ENCODE measurements around the gene PEAK1. TPM values are rescaled to one million over a fixed set of nuclear protein-coding genes. Genes with fewer than 3 reads are reported as not detected.

The PEAK1 gene
- total and polyA plus RNA-seq, 2 donors (not counting 1 experiment from before 2014, with no cell fraction given): 61.0 to 91.8 TPM

DNA sequence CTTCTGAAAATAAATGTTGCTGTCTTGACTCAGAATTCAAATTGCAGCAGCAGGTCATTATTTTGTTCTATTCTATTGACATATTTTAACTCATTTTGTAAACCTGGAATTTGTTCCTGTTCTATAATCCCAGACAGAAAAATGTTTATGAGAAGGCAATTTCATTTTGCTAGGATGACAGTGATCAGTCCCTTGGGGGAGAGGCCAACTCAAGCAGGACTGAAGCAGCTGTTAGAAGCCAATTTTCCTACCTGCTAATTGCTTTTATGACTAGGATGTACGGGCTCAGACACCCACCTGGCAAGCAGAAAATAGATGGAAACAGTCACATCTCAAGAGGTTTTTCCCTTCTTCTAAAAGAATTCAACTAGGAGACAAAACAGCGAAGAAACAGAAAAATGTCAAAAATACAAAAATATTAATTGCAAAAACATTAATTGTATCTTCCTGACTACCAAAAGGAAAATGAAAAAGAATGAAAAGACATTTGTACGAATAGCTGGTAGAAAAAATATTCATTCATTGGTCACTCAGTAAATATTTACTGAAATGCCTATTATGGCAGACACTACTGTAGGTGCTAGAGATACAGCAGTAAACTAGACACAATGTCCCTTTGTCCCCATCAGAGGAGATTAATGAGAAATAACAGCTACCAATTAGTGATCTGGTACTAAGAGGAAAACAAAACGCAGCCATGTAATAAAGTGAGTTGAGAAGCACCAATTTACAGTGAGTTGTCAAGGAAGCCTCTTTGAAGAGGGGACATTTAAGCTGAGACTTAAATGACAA, 73.5 kb downstream of the PEAK1 start:
- Histone ChIP-seq H3K4me1 (ENCODE audit: control insufficient read depth, extremely low read depth, insufficient read depth, low read length) (no peaks in the 10 kb centered on the region), H3K27me3 (ENCODE audit: control insufficient read depth, insufficient read depth, low read length) (no peaks in the 10 kb centered on the region), H3K79me2 (ENCODE audit: control insufficient read depth, insufficient read depth, low read length) (peaks cover 16% of the 10 kb centered on the region), H3K4me3 (replicated peaks in 1 of 4; ENCODE audit: control extremely low read depth in 1 of 4, insufficient read depth in 1 of 4, low read depth in 3 of 4, low read length in 4 of 4) (no peak overlapping the region), H3K4me2 (ENCODE audit: extremely low read depth, insufficient read depth, low read length) (no peak overlapping the region), H3K9me3 (ENCODE audit: control insufficient read depth, insufficient read depth, low read depth, low read length) (no peaks in the 10 kb centered on the region), H3K27ac (ENCODE audit: insufficient read depth, low read length) (no peak overlapping the region), H2AFZ (ENCODE audit: low read length) (no peak overlapping the region), H4K20me1 (ENCODE audit: control insufficient read depth, extremely low read depth, insufficient read depth, low read length) (no peaks in the 10 kb centered on the region), H3K36me3 (ENCODE audit: control insufficient read depth, insufficient read depth, low read length) (no peaks in the 10 kb centered on the region), H3K9ac (ENCODE audit: insufficient read depth, low read length) (no peak overlapping the region)
- no peak for TF ChIP-seq EZH2 (IDR thresholded peaks at IDR 0.05; ENCODE audit: low read length, missing control alignments)
- TF ChIP-seq, protein P1, sequence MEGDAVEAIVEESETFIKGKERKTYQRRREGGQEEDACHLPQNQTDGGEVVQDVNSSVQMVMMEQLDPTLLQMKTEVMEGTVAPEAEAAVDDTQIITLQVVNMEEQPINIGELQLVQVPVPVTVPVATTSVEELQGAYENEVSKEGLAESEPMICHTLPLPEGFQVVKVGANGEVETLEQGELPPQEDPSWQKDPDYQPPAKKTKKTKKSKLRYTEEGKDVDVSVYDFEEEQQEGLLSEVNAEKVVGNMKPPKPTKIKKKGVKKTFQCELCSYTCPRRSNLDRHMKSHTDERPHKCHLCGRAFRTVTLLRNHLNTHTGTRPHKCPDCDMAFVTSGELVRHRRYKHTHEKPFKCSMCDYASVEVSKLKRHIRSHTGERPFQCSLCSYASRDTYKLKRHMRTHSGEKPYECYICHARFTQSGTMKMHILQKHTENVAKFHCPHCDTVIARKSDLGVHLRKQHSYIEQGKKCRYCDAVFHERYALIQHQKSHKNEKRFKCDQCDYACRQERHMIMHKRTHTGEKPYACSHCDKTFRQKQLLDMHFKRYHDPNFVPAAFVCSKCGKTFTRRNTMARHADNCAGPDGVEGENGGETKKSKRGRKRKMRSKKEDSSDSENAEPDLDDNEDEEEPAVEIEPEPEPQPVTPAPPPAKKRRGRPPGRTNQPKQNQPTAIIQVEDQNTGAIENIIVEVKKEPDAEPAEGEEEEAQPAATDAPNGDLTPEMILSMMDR (conservative IDR thresholded peaks at IDR 0.05 in 1 of 2, IDR thresholded peaks at IDR 0.05 in 1 of 2; ENCODE audit: low read depth in 1 of 2, low read length in 2 of 2): no peak
- no peak for DNase-seq (ENCODE audit: low read depth in 2 of 2)

DNA sequence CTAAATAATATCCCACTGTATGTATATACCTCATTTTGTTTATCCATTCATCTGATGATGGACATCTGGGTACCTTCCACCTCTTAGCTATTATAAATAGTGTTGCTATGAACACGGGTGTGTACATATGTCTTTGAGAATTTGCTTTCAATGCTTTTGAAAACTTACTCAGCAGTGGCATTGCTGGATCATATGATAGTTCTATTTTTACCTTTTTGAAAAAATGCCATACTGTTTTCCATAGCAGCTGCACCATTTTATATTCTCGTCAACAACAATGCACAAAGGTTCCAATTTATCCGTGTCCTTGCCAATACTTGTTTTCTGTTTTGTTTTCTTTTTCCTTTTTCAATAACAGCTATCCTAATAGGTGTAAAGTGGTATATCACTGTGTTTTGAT, 77.1 kb downstream of the PEAK1 start:
- Histone ChIP-seq H3K27me3 (ENCODE audit: control insufficient read depth, insufficient read depth, low read length) (no peaks in the 10 kb centered on the region), H3K79me2 (ENCODE audit: control insufficient read depth, insufficient read depth, low read length) (peaks cover 14% of the 10 kb centered on the region), H3K9me3 (ENCODE audit: control insufficient read depth, insufficient read depth, low read depth, low read length) (no peaks in the 10 kb centered on the region), H3K4me3 (replicated peaks in 1 of 4; ENCODE audit: control extremely low read depth in 1 of 4, insufficient read depth in 1 of 4, low read depth in 3 of 4, low read length in 4 of 4) (no peak overlapping the region), H4K20me1 (ENCODE audit: control insufficient read depth, extremely low read depth, insufficient read depth, low read length) (peaks cover 2% of the 10 kb centered on the region), H2AFZ (ENCODE audit: low read length) (no peak overlapping the region), H3K36me3 (ENCODE audit: control insufficient read depth, insufficient read depth, low read length) (no peaks in the 10 kb centered on the region), H3K27ac (ENCODE audit: insufficient read depth, low read length) (no peak overlapping the region), H3K9ac (ENCODE audit: insufficient read depth, low read length) (no peak overlapping the region), H3K4me1 (ENCODE audit: control insufficient read depth, extremely low read depth, insufficient read depth, low read length) (no peaks in the 10 kb centered on the region), H3K4me2 (ENCODE audit: extremely low read depth, insufficient read depth, low read length) (no peak overlapping the region)
- DNase-seq (ENCODE audit: low read depth in 2 of 2): no peak
- TF ChIP-seq EZH2 (IDR thresholded peaks at IDR 0.05; ENCODE audit: low read length, missing control alignments): no peak
- TF ChIP-seq, protein P1 (conservative IDR thresholded peaks at IDR 0.05 in 1 of 2, IDR thresholded peaks at IDR 0.05 in 1 of 2; ENCODE audit: low read depth in 1 of 2, low read length in 2 of 2): no peak

DNA sequence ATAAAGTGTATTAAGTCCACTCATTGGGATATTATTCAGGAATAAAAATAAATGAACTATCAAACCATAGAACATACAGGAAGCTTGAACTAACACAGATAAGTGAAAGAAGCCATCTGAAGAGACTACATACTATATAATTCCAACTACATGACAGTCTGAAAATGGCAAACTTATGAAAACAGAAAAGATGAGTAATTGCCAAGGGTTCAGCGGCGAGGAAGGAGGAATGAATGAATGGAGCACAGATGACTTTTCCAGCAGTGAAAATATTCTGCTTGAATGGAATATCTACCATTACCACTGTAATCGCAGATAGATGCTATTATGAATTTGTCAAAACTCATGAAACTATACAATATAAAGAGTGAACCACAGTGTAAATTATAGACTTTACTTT, 79.7 kb downstream of the PEAK1 start:
- peaks cover 2% of the 10 kb centered on the region for H4K20me1 ChIP-seq (ENCODE audit: control insufficient read depth, extremely low read depth, insufficient read depth, low read length)
- H2AFZ ChIP-seq (ENCODE audit: low read length): no peak overlapping the region
- H3K4me3 ChIP-seq (replicated peaks in 1 of 4; ENCODE audit: control extremely low read depth in 1 of 4, insufficient read depth in 1 of 4, low read depth in 3 of 4, low read length in 4 of 4): no peak overlapping the region
- no peak overlapping the region for H3K9ac ChIP-seq (ENCODE audit: insufficient read depth, low read length)
- no peak for DNase-seq (ENCODE audit: low read depth in 2 of 2)
- H3K4me2 ChIP-seq (ENCODE audit: extremely low read depth, insufficient read depth, low read length): no peak overlapping the region
- no peaks in the 10 kb centered on the region for H3K36me3 ChIP-seq (ENCODE audit: control insufficient read depth, insufficient read depth, low read length)
- H3K27ac ChIP-seq (ENCODE audit: insufficient read depth, low read length): no peak overlapping the region
- peaks cover 14% of the 10 kb centered on the region for H3K79me2 ChIP-seq (ENCODE audit: control insufficient read depth, insufficient read depth, low read length)
- no peak for TF ChIP-seq EZH2 (IDR thresholded peaks at IDR 0.05; ENCODE audit: low read length, missing control alignments)
- TF ChIP-seq, protein P1 (conservative IDR thresholded peaks at IDR 0.05 in 1 of 2, IDR thresholded peaks at IDR 0.05 in 1 of 2; ENCODE audit: low read depth in 1 of 2, low read length in 2 of 2): no peak
- H3K9me3 ChIP-seq (ENCODE audit: control insufficient read depth, insufficient read depth, low read depth, low read length): no peaks in the 10 kb centered on the region
- peaks cover 5% of the 10 kb centered on the region for H3K4me1 ChIP-seq (ENCODE audit: control insufficient read depth, extremely low read depth, insufficient read depth, low read length)
- no peaks in the 10 kb centered on the region for H3K27me3 ChIP-seq (ENCODE audit: control insufficient read depth, insufficient read depth, low read length)

Data from fibroblast of lung (primary cell).